Liver (tissue), 3 donors: ENCODE measurements around the gene TNFRSF8.

Experiments used
- FOXA1 ChIP-seq: IDR thresholded peaks from 2 replicates; pipeline ENCODE4 v1.6.1; 2016; ENCODE audit warnings: antibody characterized with exemption
- JUND ChIP-seq, 2 donors: IDR thresholded peaks; 2 replicates each; pipeline ENCODE4 v1.6.1; 2016; ENCODE audit warnings: antibody characterized with exemption in 2 of 2
- NR2F2 ChIP-seq: IDR thresholded peaks from 2 replicates; pipeline ENCODE4 v1.6.1; 2016; ENCODE audit warnings: antibody characterized with exemption
- RAD21 ChIP-seq, 2 donors: IDR thresholded peaks; 2 replicates each; pipeline ENCODE4 v1.6.1; 2016; ENCODE audit warnings: antibody characterized with exemption in 2 of 2, mild to moderate bottlenecking in 2 of 2
- RXRA ChIP-seq, 2 donors: IDR thresholded peaks; 2 replicates each; pipeline ENCODE4 v1.6.1; 2017 to 2018; ENCODE audit warnings: antibody characterized with exemption in 2 of 2, mild to moderate bottlenecking in 1 of 2
- TAF1 ChIP-seq: conservative IDR thresholded peaks from 2 replicates; pipeline ENCODE4 v1.6.1; 2016; ENCODE audit warnings: antibody characterized with exemption, mild to moderate bottlenecking
- YY1 ChIP-seq: IDR thresholded peaks from 2 replicates; pipeline ENCODE4 v1.6.1; 2016; ENCODE audit warnings: antibody characterized with exemption, mild to moderate bottlenecking
- TF ChIP-seq, protein P1 (sequence below): fragments of 150-350 bp; IDR thresholded peaks from 2 replicates; pipeline ENCODE4 v1.5.1; 2017; ENCODE audit warnings: improper control_type of control experiment, low read depth, low read length; ENCODE audit not compliant: missing input control
- TF ChIP-seq, protein P2 (sequence below): IDR thresholded peaks from 2 replicates; pipeline ENCODE4 v1.6.1; 2016; ENCODE audit warnings: antibody characterized with exemption
- TF ChIP-seq, protein P3 (sequence below): IDR thresholded peaks from 2 replicates; pipeline ENCODE4 v1.6.1; 2016; ENCODE audit warnings: antibody characterized with exemption, mild to moderate bottlenecking
- donor health status: healthy.
- donor health status: healthy.

DNA sequence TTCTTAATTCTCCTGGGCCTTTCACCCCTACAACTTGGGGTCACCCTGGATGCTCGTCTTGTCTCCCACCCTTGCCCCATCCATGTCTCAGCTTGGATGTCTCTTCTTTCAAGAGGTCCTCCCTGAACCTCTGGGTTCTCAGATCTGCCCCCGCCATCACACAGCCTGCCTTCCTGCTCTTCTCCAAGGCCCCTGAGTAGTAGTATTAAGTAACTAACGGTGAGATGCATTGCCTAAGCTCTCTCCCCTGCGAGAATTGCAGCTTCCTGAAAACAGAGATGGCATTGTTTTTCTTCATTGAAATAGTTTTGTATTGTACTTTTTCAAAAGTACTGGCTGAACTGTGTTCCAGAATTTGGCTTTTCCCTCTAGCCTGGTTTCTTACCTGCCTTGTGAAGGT lies 27.8 kb upstream of the TNFRSF8 start:
- TF ChIP-seq, protein P1, sequence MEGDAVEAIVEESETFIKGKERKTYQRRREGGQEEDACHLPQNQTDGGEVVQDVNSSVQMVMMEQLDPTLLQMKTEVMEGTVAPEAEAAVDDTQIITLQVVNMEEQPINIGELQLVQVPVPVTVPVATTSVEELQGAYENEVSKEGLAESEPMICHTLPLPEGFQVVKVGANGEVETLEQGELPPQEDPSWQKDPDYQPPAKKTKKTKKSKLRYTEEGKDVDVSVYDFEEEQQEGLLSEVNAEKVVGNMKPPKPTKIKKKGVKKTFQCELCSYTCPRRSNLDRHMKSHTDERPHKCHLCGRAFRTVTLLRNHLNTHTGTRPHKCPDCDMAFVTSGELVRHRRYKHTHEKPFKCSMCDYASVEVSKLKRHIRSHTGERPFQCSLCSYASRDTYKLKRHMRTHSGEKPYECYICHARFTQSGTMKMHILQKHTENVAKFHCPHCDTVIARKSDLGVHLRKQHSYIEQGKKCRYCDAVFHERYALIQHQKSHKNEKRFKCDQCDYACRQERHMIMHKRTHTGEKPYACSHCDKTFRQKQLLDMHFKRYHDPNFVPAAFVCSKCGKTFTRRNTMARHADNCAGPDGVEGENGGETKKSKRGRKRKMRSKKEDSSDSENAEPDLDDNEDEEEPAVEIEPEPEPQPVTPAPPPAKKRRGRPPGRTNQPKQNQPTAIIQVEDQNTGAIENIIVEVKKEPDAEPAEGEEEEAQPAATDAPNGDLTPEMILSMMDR: no peak
- TF ChIP-seq TAF1: no peak
- no peak for TF ChIP-seq JUND (IDR thresholded peaks at IDR 0.05)
- TF ChIP-seq, protein P2, sequence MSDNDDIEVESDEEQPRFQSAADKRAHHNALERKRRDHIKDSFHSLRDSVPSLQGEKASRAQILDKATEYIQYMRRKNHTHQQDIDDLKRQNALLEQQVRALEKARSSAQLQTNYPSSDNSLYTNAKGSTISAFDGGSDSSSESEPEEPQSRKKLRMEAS: no peak
- no peak for TF ChIP-seq FOXA1
- no peak for TF ChIP-seq NR2F2
- TF ChIP-seq RXRA (IDR thresholded peaks at IDR 0.05): no peak
- TF ChIP-seq YY1: no peak
- no peak for TF ChIP-seq RAD21 (IDR thresholded peaks at IDR 0.05)
- TF ChIP-seq, protein P3, sequence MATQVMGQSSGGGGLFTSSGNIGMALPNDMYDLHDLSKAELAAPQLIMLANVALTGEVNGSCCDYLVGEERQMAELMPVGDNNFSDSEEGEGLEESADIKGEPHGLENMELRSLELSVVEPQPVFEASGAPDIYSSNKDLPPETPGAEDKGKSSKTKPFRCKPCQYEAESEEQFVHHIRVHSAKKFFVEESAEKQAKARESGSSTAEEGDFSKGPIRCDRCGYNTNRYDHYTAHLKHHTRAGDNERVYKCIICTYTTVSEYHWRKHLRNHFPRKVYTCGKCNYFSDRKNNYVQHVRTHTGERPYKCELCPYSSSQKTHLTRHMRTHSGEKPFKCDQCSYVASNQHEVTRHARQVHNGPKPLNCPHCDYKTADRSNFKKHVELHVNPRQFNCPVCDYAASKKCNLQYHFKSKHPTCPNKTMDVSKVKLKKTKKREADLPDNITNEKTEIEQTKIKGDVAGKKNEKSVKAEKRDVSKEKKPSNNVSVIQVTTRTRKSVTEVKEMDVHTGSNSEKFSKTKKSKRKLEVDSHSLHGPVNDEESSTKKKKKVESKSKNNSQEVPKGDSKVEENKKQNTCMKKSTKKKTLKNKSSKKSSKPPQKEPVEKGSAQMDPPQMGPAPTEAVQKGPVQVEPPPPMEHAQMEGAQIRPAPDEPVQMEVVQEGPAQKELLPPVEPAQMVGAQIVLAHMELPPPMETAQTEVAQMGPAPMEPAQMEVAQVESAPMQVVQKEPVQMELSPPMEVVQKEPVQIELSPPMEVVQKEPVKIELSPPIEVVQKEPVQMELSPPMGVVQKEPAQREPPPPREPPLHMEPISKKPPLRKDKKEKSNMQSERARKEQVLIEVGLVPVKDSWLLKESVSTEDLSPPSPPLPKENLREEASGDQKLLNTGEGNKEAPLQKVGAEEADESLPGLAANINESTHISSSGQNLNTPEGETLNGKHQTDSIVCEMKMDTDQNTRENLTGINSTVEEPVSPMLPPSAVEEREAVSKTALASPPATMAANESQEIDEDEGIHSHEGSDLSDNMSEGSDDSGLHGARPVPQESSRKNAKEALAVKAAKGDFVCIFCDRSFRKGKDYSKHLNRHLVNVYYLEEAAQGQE: no peak
